SK-N-SH (cell line): ENCODE data around the gene RHOG. TPM values are rescaled to one million over a fixed set of nuclear protein-coding genes. Genes with fewer than 3 reads are reported as not detected.

Experiments used
- CTCF ChIA-PET: fragments of 300-600, 350-600 bp; formaldehyde crosslinking; extraction: SDS; loops from one replicate; lab custom pipeline; 2021; lab: Yijun Ruan, JAX
- POLR2A ChIA-PET: fragments of 350-600 bp; sonication (Branson Sonifier 250); formaldehyde crosslinking; extraction: SDS; loops from one replicate; lab custom pipeline; 2020; ENCODE audit warnings: antibody characterized with exemption, inconsistent platforms; lab: Yijun Ruan, JAX
- DNase-seq: peaks from one replicate; pipeline ENCODE4 v3.0.0; 2012
- H2AFZ ChIP-seq: fragments of 200-600 bp; sonication (generic); 2 replicates; pipeline ENCODE4 v1.8.1; 2016; ENCODE audit warnings: antibody characterized with exemption, mild to moderate bottlenecking, low read depth
- H3F3A ChIP-seq: fragments of 200-600 bp; sonication (generic); replicated peaks from 2 replicates; pipeline ENCODE3; 2016; ENCODE audit warnings: antibody characterized with exemption, mild to moderate bottlenecking; ENCODE audit not compliant: insufficient read depth
- H3K27ac ChIP-seq, 2 experiments: fragments of 200-500 bp in 1 of 2; fragments of 200-600 bp in 1 of 2; sonication (Bioruptor generic) in 1 of 2; sonication (generic), shearing (Covaris generic) in 1 of 2; 2 replicates each; pipeline versions ENCODE4 v1.5.1 to v1.6.1; 2014 to 2016; ENCODE audit warnings: low read depth in 2 of 2, inconsistent platforms in 1 of 2, low read length in 1 of 2, mild to moderate bottlenecking in 1 of 2, mixed read lengths in 1 of 2
- H3K27me3 ChIP-seq: fragments of 200-600 bp; sonication (generic), shearing (Covaris generic); 2 replicates; pipeline ENCODE4 v1.6.1; 2016; ENCODE audit warnings: mixed run types; ENCODE audit not compliant: insufficient read depth
- H3K36me3 ChIP-seq, 2 experiments: fragments of 200-500 bp in 1 of 2; fragments of 200-600 bp in 1 of 2; sonication (Bioruptor generic) in 1 of 2; sonication (generic) in 1 of 2; replicated peaks in 1 of 2; 2 replicates each; pipeline versions ENCODE3 to v1.5.1; 2014 to 2016; ENCODE audit warnings: low read length in 1 of 2, mild to moderate bottlenecking in 1 of 2; ENCODE audit not compliant: insufficient read depth in 2 of 2, control insufficient read depth in 1 of 2
- H3K4me1 ChIP-seq, 2 experiments: fragments of 200-500 bp in 1 of 2; fragments of 200-600 bp in 1 of 2; sonication (Bioruptor generic) in 1 of 2; sonication (generic), shearing (Covaris generic) in 1 of 2; 2 replicates each; pipeline versions ENCODE4 v1.5.1 to v1.6.1; 2014 to 2016; ENCODE audit warnings: low read depth in 1 of 2, low read length in 1 of 2, mixed run types in 1 of 2; ENCODE audit not compliant: insufficient read depth in 2 of 2, control insufficient read depth in 1 of 2
- H3K4me2 ChIP-seq: fragments of 200-600 bp; sonication (generic), shearing (Covaris generic); 2 replicates; pipeline ENCODE4 v1.6.1; 2017; ENCODE audit warnings: mixed run types
- H3K4me3 ChIP-seq, 2 experiments: fragments of 200-500 bp in 1 of 2; fragments of 200-600 bp in 1 of 2; sonication (Bioruptor generic) in 1 of 2; sonication (generic), shearing (Covaris generic) in 1 of 2; 2 replicates each; pipeline versions ENCODE4 v1.5.1 to v1.8.1; 2014 to 2016; ENCODE audit warnings: low read depth in 2 of 2, inconsistent platforms in 1 of 2, low read length in 1 of 2, mild to moderate bottlenecking in 1 of 2, mixed read lengths in 1 of 2, moderate library complexity in 1 of 2
- H3K79me2 ChIP-seq: fragments of 200-600 bp; sonication (generic); 2 replicates; pipeline ENCODE4 v1.8.1; 2017; ENCODE audit warnings: mild to moderate bottlenecking; ENCODE audit not compliant: insufficient read depth
- H3K9ac ChIP-seq: fragments of 200-600 bp; sonication (generic); 2 replicates; pipeline ENCODE4 v1.6.1; 2017; ENCODE audit warnings: mixed run types
- H3K9me2 ChIP-seq: fragments of 200-600 bp; sonication (generic); 2 replicates; pipeline ENCODE4 v1.6.1; 2017; ENCODE audit warnings: mixed run types
- H3K9me3 ChIP-seq: fragments of 200-600 bp; sonication (generic); 2 replicates; pipeline ENCODE4 v1.6.1; 2017; ENCODE audit warnings: mixed run types, mild to moderate bottlenecking, moderate library complexity
- H4K20me1 ChIP-seq: fragments of 200-600 bp; sonication (generic); 2 replicates; pipeline ENCODE4 v1.6.1; 2017; ENCODE audit warnings: mild to moderate bottlenecking, mixed run types; ENCODE audit not compliant: insufficient read depth
- CHD2 ChIP-seq: fragments of 150-350 bp; IDR thresholded peaks from 2 replicates; pipeline ENCODE4 v1.6.1; 2018; ENCODE audit warnings: low read length; ENCODE audit not compliant: partially characterized antibody
- CTCF ChIP-seq: fragments of 200-600 bp; sonication (generic); IDR thresholded peaks from 2 replicates; pipeline ENCODE4 v1.6.1; 2017; ENCODE audit warnings: antibody characterized with exemption, mild to moderate bottlenecking, moderate library complexity
- ELF1 ChIP-seq: IDR thresholded peaks from 2 replicates; pipeline ENCODE4 v1.4.0; 2012
- EP300 ChIP-seq, 2 experiments: IDR thresholded peaks; 2 replicates each; pipeline versions ENCODE4 v1.4.0 to v1.6.1; 2012; ENCODE audit warnings: borderline replicate concordance in 1 of 2, low read depth in 1 of 2, low read length in 1 of 2
- EZH2phosphoT487 ChIP-seq: fragments of 200-600 bp; sonication (generic); IDR thresholded peaks from 2 replicates; pipeline ENCODE4 v1.6.1; 2017; ENCODE audit warnings: low read depth, mixed run types, mild to moderate bottlenecking, antibody characterized with exemption, moderate library complexity, borderline replicate concordance
- FOSL2 ChIP-seq: IDR thresholded peaks from 2 replicates; pipeline ENCODE4 v1.4.0; 2012; ENCODE audit warnings: low read depth, mild to moderate bottlenecking, moderate library complexity, borderline replicate concordance
- FOXM1 ChIP-seq: IDR thresholded peaks from 2 replicates; pipeline ENCODE4 v1.4.0; 2012; ENCODE audit warnings: low read depth, mild to moderate bottlenecking
- GABPA ChIP-seq: IDR thresholded peaks from 2 replicates; pipeline ENCODE4 v1.4.0; 2012; ENCODE audit warnings: low read depth, mild to moderate bottlenecking
- IRF3 ChIP-seq: fragments of 150-350 bp; IDR thresholded peaks from 2 replicates; pipeline ENCODE4 v1.6.1; 2016; ENCODE audit warnings: mild to moderate bottlenecking, low read depth, low read length
- MAX ChIP-seq: IDR thresholded peaks from 2 replicates; pipeline ENCODE4 v1.4.0; 2012; ENCODE audit warnings: low read depth
- MXI1 ChIP-seq: IDR thresholded peaks from 2 replicates; pipeline ENCODE4 v1.6.1; 2012; ENCODE audit warnings: mild to moderate bottlenecking, low read depth, low read length, improper control_type of control experiment
- NRF1 ChIP-seq: IDR thresholded peaks from 2 replicates; pipeline ENCODE4 v1.6.1; 2012; ENCODE audit warnings: low read depth, mild to moderate bottlenecking, low read length
- PBX3 ChIP-seq: IDR thresholded peaks from 2 replicates; pipeline ENCODE4; 2012
- POLR2AphosphoS5 ChIP-seq: IDR thresholded peaks from 2 replicates; pipeline ENCODE4 v1.6.1; 2012; ENCODE audit warnings: low read depth, low read length
- RAD21 ChIP-seq: IDR thresholded peaks from 2 replicates; pipeline ENCODE4 v1.6.1; 2012; ENCODE audit warnings: mild to moderate bottlenecking, low read length
- REST ChIP-seq: IDR thresholded peaks from 2 replicates; pipeline ENCODE4 v1.6.1; 2012; ENCODE audit warnings: mild to moderate bottlenecking, low read depth, low read length, moderate library complexity
- RFX5 ChIP-seq: IDR thresholded peaks from 2 replicates; pipeline ENCODE4 v1.6.1; 2012; ENCODE audit warnings: mild to moderate bottlenecking, improper control_type of control experiment, low read length
- SIN3A ChIP-seq: IDR thresholded peaks from 2 replicates; pipeline ENCODE4 v1.6.1; 2012; ENCODE audit warnings: low read depth, mild to moderate bottlenecking, low read length, moderate library complexity, borderline replicate concordance
- TEAD4 ChIP-seq: IDR thresholded peaks from 2 replicates; pipeline ENCODE4 v1.4.0; 2012; ENCODE audit warnings: mild to moderate bottlenecking, borderline replicate concordance; ENCODE audit not compliant: insufficient read depth
- YY1 ChIP-seq: IDR thresholded peaks from 2 replicates; pipeline ENCODE4 v1.4.0; 2012; ENCODE audit warnings: low read depth, mild to moderate bottlenecking
- ZBTB33 ChIP-seq: IDR thresholded peaks from 2 replicates; pipeline ENCODE4 v1.4.0; 2012; ENCODE audit warnings: low read depth, borderline replicate concordance
- WGBS: methylation state at CpG from one replicate; pipeline ENCODE4 v1.1.6; 2017; ENCODE audit warnings: low lambda C conversion rate; 5-methylcytosine and 5-hydroxymethylcytosine counted together
- polyA plus RNA-seq, 3 experiments: library from polyadenylated mRNA; depleted of rRNA; stranded (reverse); fragments of >200 nt; gene quantifications; 2 replicates each; pipeline ENCODE4 v1.2.3, GENCODE V29; 2012

RHOG gene
- polyA plus RNA-seq, 1 of the 3 experiments (the other 2 are of a cell fraction), result 73.7 TPM

GRCh38 chr11:3797329-3798090 is 43.2 kb downstream of the RHOG start, which contains the start of gene NUP98:
Gene NUP98, minus strand, starts transcription at chr11:3797554. Its CDS starts 15,437 bp downstream, at chr11:3782117.
- Histone ChIP-seq H3K4me1 (peaks cover 0 to 5% of the 10 kb centered on the region in 2 experiments; a peak in 2 of 4 replicates), H3K4me3 (peak within 1 kb of the TSS; percentile 73 to 81), H4K20me1 (peaks cover 36% of the 10 kb centered on the region), H3K27ac (peak within 1 kb of the TSS; percentile 89), H3K9ac (peak within 1 kb of the TSS; percentile 95), H3K36me3 (peaks cover 0 to 18% of the 10 kb centered on the region in 2 experiments), H2AFZ (peak within 1 kb of the TSS; percentile 98), H3K79me2 (peaks cover 57% of the 10 kb centered on the region), H3K9me3 (no peaks in the 10 kb centered on the region), H3K27me3 (no peaks in the 10 kb centered on the region), H3K4me2 (peak within 1 kb of the TSS; percentile 90), H3K9me2 (no peaks in the 10 kb centered on the region), H3F3A (peaks cover 7% of the 10 kb centered on the region)
- CTCF ChIA-PET, result interaction anchor here (0.6 to 2.3 kb wide), 3 partner anchors 11 to 57 kb away, joined by 3 to 34 read pairs (median 4); partner anchors contain the start of genes PGAP2 and STIM1
- WGBS, result under 1% methylated on average over 32 of the region's 86 CpGs
- POLR2A ChIA-PET, result interaction anchor here (0.7 to 1.5 kb wide), 3 partner anchors 10 to 39 kb away, joined by 3 to 4 read pairs (median 3); no protein-coding TSS in a partner anchor
- DNase-seq, result peak; percentile 97
- TF ChIP-seq EZH2phosphoT487 (no peak), FOSL2 (no peak), GABPA (peak; percentile 58), TEAD4 (0 out of 2 replicates have a peak, but pooled peaks have one; percentile 21), MAX (peak; percentile 99), IRF3 (peak; percentile 74), REST (0 out of 2 replicates have a peak, but pooled peaks have one; percentile 11), PBX3 (peak; percentile 100), POLR2AphosphoS5 (peak; percentile 77), ELF1 (no peak; the same call in 1 of the 2 replicates), RFX5 (peak; percentile 90), SIN3A (0 out of 2 replicates have a peak, but pooled peaks have one; percentile 31), YY1 (no peak; the same call in 1 of the 2 replicates), FOXM1 (peak; percentile 93), ZBTB33 (no peak), MXI1 (peak; percentile 87), RAD21 (no peak), CHD2 (peak; percentile 95), NRF1 (0 out of 2 replicates have a peak, but pooled peaks have one; percentile 2), EP300 (IDR thresholded peaks at IDR 0.05; ENCODE audit: borderline replicate concordance in 1 of 2, low read depth in 1 of 2, low read length in 1 of 2) (no peak), CTCF (no peak)
